GM12875 (cell line): ENCODE results near the gene ERBB2.

Source experiments
- H3K4me3 ChIP-seq: one replicate; pipeline ENCODE4 v1.5.1; 2011; ENCODE audit warnings: low read depth, low read length, control low read depth
- TF ChIP-seq, protein P1 (sequence below): IDR thresholded peaks from 2 replicates; pipeline ENCODE4 v1.5.1; 2011; ENCODE audit warnings: low read depth, mild to moderate bottlenecking, control low read depth, inconsistent platforms, low read length, moderate library complexity, borderline replicate concordance; ENCODE audit not compliant: insufficient read depth

Gene ERBB2

DNA sequence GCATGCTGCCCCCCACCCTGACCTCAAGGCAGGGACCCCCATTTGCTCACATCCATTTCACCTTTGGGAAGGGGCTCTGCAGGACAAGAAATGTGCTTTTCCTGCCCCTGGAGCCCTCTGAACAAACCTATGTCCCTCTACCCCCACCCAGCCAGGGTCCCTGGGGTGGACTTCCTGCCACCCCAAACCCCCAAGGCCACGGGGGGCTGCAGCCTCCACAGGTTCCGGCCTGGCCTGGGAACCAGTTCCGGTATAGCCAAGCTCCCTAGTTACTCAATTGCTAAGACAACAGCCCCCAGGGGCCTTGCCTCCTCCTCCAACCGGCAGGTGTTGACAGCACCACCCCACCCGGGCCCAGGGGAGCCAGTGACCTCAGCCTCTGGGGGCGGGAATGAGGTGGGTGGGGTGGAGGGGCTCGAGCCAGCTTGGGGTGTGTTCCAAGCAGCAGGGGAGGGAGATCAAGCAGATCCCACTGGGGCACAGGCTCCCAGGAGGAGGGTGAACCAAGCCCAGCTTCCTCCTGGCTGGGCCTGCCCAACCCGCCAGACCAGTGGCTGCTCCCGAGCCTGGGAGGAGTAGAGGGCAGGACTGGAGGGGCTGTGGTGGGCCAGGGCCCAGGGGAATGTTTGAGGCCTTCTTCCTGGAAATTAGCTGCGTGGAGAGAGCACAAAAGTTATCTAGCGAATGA, 25.0 kb upstream of the ERBB2 start:
- TF ChIP-seq, protein P1, sequence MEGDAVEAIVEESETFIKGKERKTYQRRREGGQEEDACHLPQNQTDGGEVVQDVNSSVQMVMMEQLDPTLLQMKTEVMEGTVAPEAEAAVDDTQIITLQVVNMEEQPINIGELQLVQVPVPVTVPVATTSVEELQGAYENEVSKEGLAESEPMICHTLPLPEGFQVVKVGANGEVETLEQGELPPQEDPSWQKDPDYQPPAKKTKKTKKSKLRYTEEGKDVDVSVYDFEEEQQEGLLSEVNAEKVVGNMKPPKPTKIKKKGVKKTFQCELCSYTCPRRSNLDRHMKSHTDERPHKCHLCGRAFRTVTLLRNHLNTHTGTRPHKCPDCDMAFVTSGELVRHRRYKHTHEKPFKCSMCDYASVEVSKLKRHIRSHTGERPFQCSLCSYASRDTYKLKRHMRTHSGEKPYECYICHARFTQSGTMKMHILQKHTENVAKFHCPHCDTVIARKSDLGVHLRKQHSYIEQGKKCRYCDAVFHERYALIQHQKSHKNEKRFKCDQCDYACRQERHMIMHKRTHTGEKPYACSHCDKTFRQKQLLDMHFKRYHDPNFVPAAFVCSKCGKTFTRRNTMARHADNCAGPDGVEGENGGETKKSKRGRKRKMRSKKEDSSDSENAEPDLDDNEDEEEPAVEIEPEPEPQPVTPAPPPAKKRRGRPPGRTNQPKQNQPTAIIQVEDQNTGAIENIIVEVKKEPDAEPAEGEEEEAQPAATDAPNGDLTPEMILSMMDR, result no peak
- H3K4me3 ChIP-seq, result no peak overlapping the region

- TF ChIP-seq, protein P1, result no peak
- H3K4me3 ChIP-seq, result no peak overlapping the region
Observed at GRCh38 chr17:39675390-39676082, 24.3 kb upstream of the ERBB2 start.

GRCh38 chr17:39676198-39676819, 23.6 kb upstream of the ERBB2 start:
- TF ChIP-seq, protein P1, result no peak
- H3K4me3 ChIP-seq, result no peak overlapping the region

DNA sequence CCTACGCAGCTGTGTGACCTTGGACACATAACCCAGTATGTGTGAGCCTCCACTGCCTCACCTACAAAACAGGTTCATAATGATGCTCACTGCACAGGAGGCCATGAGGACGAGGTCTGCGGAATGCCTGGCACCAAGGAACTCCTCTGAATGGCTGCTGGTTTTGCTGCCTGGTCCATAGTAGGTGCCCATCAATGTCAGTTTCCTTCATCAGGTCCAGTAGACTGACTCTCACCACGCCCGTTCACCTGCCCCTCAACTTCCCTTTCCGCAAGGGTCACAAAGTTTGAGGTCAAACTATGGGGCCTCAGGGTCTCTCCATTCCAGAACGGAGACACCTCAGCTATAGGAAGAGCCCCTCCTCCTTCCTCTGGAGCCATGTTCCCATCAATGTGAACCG, 22.8 kb upstream of the ERBB2 start:
- TF ChIP-seq, protein P1, result no peak
- no peak overlapping the region for H3K4me3 ChIP-seq

- TF ChIP-seq, protein P1, result no peak
Observed at GRCh38 chr17:39677542-39678339, 22.1 kb upstream of the ERBB2 start.

DNA sequence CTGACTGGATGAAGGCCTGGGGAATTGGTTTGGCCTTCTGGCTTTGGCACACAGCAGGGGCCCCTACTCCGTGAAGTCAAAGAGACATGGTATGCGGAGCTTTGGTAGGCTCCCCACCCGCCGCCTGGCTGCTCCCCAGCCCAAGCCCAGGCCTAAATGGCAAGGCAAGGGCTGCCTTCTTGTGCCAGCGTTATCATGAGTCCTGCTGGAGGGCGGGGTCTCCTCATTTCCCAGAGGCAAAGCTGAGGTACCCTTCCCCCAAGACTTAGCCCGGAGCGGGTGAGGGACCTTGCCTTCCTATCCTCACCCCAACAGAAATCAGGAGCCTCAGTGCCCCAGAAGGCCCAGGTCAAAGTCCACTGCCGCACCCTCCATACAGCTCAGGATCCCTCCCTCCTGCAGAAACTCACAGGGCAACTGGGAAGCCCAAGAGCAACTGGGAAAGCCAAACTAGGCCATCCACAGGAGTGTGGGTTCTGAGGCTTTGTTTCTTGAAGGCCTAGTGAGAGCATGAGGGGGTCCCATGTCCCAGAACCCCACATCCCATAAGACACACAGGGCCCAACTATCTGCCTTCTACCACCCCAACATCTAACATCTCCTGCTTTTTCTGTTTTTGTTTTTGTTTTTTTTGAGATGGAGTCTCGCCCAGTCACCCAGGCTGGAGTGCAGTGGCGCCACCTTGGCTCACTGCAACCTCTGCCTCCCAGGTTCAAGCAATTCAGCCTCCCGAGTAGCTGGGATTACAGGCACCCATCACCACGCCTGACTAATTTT, 21.3 kb upstream of the ERBB2 start:
- TF ChIP-seq, protein P1, result no peak
- no peak overlapping the region for H3K4me3 ChIP-seq

More at GRCh38 chr17:39677542-39678339, 22.1 kb upstream of the ERBB2 start:
- H3K4me3 ChIP-seq, result no peak overlapping the region
